Measurements from ENCODE around the gene CDH23.

The CDH23 gene

DNA sequence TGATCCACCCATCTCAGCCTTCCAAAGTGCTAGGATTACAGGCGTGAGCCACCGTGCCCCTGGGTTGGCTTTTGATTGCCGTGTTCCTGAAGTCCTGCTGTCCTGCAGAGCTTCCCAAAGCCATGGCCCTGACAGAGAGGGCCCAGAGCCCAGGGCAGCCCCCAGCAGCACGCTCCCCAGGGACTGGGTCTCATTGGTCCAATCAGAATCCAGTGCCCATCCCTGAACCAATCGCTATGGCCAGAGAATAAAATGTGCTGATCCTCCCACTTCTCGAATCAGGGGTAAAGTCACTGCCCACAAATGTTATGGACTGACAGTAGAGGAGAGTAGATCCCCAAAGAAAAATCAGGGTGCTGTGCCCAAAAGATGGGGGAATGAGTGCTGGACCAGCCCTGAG, 327.8 kb downstream of the CDH23 start:
- TF ChIP-seq, protein P1, sequence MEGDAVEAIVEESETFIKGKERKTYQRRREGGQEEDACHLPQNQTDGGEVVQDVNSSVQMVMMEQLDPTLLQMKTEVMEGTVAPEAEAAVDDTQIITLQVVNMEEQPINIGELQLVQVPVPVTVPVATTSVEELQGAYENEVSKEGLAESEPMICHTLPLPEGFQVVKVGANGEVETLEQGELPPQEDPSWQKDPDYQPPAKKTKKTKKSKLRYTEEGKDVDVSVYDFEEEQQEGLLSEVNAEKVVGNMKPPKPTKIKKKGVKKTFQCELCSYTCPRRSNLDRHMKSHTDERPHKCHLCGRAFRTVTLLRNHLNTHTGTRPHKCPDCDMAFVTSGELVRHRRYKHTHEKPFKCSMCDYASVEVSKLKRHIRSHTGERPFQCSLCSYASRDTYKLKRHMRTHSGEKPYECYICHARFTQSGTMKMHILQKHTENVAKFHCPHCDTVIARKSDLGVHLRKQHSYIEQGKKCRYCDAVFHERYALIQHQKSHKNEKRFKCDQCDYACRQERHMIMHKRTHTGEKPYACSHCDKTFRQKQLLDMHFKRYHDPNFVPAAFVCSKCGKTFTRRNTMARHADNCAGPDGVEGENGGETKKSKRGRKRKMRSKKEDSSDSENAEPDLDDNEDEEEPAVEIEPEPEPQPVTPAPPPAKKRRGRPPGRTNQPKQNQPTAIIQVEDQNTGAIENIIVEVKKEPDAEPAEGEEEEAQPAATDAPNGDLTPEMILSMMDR (conservative IDR thresholded peaks at IDR 0.05; ENCODE audit: low read depth, low read length) = no peak
- H3K27me3 ChIP-seq (ENCODE audit: insufficient read depth, low read depth) = peaks cover 17% of the 10 kb centered on the region; the same call in 1 of the 2 replicates
- H3K4me1 ChIP-seq (ENCODE audit: low read depth, poor library complexity, severe bottlenecking) = peaks cover 19% of the 10 kb centered on the region
- H3K27ac ChIP-seq = no peak overlapping the region
- no peak overlapping the region for H3K9ac ChIP-seq
- H4K20me1 ChIP-seq (ENCODE audit: insufficient read depth) = no peaks in the 10 kb centered on the region
- no peaks in the 10 kb centered on the region for H3K79me2 ChIP-seq (ENCODE audit: insufficient read depth, low read depth)
- no peak overlapping the region for H3K4me2 ChIP-seq
- no peaks in the 10 kb centered on the region for H3K36me3 ChIP-seq (ENCODE audit: insufficient read depth)
- no peak overlapping the region for H2AFZ ChIP-seq (ENCODE audit: low read depth)
- no peak overlapping the region for H3K4me3 ChIP-seq (IDR thresholded peaks at IDR 0.05; ENCODE audit: insufficient read depth, low read depth, low read length)

DNA sequence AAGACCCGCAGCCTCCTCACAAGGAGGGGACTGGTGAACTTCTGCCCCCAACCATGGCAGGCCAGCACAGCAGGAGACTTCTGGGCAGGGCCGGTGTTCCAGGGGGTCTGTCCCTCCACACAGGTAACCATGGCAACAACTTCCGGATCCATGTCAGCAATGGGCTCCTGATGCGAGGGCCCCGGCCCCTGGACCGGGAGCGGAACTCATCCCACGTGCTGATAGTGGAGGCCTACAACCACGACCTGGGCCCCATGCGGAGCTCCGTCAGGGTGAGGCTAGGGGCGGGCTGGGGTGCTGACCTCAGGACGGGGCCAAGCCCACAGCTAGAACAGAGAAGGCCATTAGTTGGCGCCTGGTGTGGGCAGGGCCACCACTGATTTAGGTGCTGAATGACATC, 328.5 kb downstream of the CDH23 start:
- TF ChIP-seq, protein P1 (conservative IDR thresholded peaks at IDR 0.05; ENCODE audit: low read depth, low read length) = no peak
- Histone ChIP-seq H4K20me1 (ENCODE audit: insufficient read depth) (no peaks in the 10 kb centered on the region), H3K36me3 (ENCODE audit: insufficient read depth) (no peaks in the 10 kb centered on the region), H3K27me3 (ENCODE audit: insufficient read depth, low read depth) (peaks cover 17% of the 10 kb centered on the region; the same call in 1 of the 2 replicates), H3K79me2 (ENCODE audit: insufficient read depth, low read depth) (no peaks in the 10 kb centered on the region), H3K27ac (no peak overlapping the region), H3K4me1 (ENCODE audit: low read depth, poor library complexity, severe bottlenecking) (peaks cover 19% of the 10 kb centered on the region), H3K4me2 (no peak overlapping the region), H3K9ac (no peak overlapping the region), H3K4me3 (IDR thresholded peaks at IDR 0.05; ENCODE audit: insufficient read depth, low read depth, low read length) (no peak overlapping the region), H2AFZ (ENCODE audit: low read depth) (no peak overlapping the region)

DNA sequence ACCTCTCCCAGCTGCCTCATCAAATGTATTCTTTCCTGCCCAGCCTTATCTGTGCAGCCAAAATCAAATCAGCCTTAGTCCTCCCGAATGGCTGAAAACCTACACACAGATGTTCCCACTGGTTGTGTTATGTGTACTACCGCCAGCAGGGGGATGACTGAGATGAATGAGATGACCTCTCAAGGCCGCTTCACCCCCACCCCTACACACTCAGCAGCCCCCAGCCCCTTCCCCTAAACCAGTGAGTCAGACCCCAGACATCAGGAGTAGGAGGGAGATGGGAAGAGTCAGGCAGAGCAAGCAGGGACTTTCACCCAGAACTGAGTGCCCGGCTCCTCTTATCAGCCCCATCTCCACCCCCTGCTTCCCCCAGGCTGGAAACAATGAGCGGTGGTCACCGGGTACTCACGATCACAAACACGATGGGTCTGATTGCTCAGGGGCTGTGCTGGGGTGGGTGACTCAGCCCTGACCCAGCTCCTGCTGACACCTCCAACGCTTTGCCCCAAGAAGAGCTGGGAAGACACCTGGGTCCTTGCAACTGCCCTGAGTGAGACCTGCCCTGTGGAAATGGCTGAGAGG, 329.4 kb downstream of the CDH23 start:
- TF ChIP-seq, protein P1 (conservative IDR thresholded peaks at IDR 0.05; ENCODE audit: low read depth, low read length) = peak; percentile 51
- Histone ChIP-seq H3K9ac (no peak overlapping the region), H4K20me1 (ENCODE audit: insufficient read depth) (no peaks in the 10 kb centered on the region), H3K4me1 (ENCODE audit: low read depth, poor library complexity, severe bottlenecking) (peaks cover 19% of the 10 kb centered on the region), H2AFZ (ENCODE audit: low read depth) (no peak overlapping the region), H3K27me3 (ENCODE audit: insufficient read depth, low read depth) (peaks cover 9% of the 10 kb centered on the region; the same call in 1 of the 2 replicates), H3K36me3 (ENCODE audit: insufficient read depth) (no peaks in the 10 kb centered on the region), H3K27ac (no peak overlapping the region), H3K79me2 (ENCODE audit: insufficient read depth, low read depth) (no peaks in the 10 kb centered on the region), H3K4me2 (no peak overlapping the region), H3K4me3 (IDR thresholded peaks at IDR 0.05; ENCODE audit: insufficient read depth, low read depth, low read length) (no peak overlapping the region)

DNA sequence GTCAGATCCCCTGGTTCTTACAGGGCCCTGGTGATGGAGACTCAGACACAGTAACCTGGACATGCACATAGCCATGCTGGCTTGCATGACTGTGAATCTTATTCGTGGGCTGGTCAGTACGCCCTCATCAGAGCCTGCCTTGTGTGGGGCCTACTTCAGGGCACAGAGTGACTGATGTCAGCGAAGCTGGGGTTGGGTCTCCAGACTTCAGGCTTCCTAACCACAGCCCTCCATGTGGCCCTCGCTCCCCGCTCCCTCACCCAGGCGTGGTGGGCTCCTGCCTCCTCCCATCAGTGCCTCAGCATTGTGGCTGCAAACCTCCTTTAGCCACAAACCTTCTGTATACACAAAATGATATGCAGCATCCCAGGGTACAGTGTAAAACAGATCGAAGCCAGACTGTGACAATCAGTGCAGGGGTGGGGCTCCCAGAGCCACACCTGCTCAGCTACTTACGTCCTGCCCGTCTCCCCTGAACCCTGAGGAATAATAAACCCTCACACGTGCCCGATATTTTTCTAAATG, 329.9 kb downstream of the CDH23 start:
- Histone ChIP-seq H3K27me3 (ENCODE audit: insufficient read depth, low read depth) (peaks cover 5% of the 10 kb centered on the region; the same call in 1 of the 2 replicates), H3K9ac (no peak overlapping the region), H4K20me1 (ENCODE audit: insufficient read depth) (no peaks in the 10 kb centered on the region), H3K4me1 (ENCODE audit: low read depth, poor library complexity, severe bottlenecking) (peaks cover 19% of the 10 kb centered on the region), H3K4me3 (IDR thresholded peaks at IDR 0.05; ENCODE audit: insufficient read depth, low read depth, low read length) (no peak overlapping the region), H3K36me3 (ENCODE audit: insufficient read depth) (no peaks in the 10 kb centered on the region), H3K4me2 (no peak overlapping the region), H2AFZ (ENCODE audit: low read depth) (no peak overlapping the region), H3K27ac (no peak overlapping the region), H3K79me2 (ENCODE audit: insufficient read depth, low read depth) (no peaks in the 10 kb centered on the region)
- TF ChIP-seq, protein P1 (conservative IDR thresholded peaks at IDR 0.05; ENCODE audit: low read depth, low read length) = no peak
